HG02884 (cell line): ENCODE data around the gene SCD.
A peak's percentile ranks its signal among the peaks of the same experiment; 100 is the strongest.

Experiments
- ATAC-seq: cut with Tn5 transposase; IDR thresholded peaks from one replicate; pipeline ENCODE4 v1.9.1; 2021; ENCODE audit warnings: mild to moderate bottlenecking, moderate library complexity; ENCODE audit not compliant: unreplicated experiment

The SCD gene

DNA sequence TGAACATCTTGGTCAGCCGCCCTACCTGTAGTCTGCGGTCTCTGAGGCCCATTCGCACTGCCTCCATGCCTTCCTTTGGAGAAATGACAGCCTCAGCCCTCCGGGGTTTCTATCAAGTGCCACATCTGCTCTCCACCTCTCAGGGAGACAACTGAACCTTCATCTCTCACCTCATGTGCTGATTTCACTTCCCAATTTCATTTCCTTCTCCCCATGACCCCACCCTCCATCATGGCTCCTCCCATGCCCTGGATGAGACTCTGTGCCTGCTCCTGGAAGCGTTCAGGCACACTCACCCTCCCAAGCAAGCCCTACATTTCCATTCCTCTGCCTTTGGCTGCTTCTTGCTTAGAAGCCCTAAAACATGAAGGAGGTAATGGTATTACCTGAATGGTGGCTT is 7.8 kb upstream of the SCD start:
- ATAC-seq: no peak

DNA sequence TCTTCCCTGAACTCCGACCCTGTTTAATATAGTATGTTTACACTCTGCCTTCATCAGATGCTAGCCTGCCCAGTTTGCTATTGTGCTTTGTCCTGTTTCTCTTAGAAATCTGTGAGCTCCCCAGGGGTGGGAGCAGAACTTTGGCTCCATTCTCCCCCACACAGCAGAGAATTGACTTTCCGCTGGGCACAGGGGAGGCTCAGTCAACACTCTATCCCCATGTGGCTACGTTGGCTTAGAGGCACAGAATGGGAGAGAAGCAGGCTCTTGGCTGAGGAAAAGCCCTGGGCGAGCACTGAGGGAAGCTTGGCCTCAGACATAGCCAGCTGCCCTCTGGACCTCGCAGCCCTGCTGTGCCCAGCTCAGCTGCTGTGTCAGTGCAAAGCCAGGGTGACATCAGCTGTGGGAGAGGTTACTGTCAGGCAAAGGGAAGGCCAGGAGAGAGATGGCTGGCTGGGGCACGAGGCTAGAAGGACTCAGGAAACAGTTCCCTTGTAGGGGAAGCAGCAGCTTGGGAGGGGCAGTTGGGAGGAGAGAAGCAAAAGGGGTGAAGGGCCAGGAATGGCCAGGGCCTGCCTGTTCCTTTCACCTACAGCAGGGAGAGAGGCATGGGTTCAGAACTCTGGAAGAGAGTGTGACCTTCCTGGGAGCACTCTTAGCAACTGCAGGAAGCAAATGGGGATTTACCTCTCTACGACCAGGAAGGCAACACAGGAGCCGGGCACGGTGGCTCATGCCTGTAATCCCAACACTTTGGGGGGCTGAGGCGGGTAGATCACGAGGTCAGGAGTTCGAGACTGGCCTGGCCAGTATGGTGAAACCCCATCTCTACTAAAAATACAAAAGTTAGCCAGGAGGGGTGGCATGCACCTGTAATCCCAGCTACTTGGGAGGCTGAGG is 5.8 kb upstream of the SCD start:
- no peak for ATAC-seq

DNA sequence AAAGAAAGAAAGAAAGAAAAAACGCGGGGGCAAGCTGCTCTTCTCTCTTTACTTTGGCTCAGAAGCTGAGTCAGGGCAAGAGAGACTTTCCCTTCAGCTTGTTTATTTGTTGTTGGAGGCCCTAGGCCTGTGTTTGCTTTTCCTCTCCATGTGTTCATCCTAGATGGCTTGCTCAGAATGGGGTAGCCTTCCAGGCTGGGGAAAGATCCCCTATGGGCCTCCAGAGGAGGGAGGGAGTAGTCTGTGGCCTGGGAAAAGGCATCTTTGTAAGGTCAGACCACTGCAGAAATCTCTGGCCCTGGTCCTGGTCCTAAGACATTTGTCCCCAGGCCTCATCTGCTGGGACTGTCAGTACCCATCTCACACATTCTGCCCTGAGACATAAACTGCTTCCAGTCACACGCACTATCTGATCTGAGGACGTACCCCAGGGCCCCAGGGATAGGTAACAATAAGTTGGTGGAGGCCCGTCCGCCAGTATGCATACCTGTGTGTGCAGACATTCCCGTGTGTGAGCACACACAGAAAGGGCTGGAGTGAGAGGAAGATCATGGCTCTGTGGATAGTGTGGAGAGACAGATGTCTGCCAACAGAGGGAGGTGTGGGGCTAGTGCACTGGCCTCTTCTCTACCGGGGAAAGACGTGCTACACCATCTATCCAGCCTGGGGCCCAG is 4.9 kb upstream of the SCD start:
- no peak for ATAC-seq

DNA sequence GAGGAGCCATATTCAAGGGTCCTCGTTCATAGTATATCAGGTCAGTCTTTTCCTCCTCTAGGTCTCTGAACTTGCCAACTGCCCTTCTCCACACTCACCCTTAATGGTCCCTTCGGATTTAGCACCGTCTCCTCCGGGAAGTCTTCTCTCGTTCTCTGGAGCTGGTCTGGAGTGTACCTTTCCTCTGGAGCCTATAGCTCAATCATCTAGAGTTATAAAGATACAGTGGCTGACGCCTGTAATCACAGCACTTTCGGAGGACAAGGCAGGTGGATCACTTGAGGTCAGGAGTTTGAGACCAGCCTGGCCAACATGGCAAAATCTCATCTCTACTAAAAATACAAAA is 4.4 kb upstream of the SCD start:
- ATAC-seq: no peak

DNA sequence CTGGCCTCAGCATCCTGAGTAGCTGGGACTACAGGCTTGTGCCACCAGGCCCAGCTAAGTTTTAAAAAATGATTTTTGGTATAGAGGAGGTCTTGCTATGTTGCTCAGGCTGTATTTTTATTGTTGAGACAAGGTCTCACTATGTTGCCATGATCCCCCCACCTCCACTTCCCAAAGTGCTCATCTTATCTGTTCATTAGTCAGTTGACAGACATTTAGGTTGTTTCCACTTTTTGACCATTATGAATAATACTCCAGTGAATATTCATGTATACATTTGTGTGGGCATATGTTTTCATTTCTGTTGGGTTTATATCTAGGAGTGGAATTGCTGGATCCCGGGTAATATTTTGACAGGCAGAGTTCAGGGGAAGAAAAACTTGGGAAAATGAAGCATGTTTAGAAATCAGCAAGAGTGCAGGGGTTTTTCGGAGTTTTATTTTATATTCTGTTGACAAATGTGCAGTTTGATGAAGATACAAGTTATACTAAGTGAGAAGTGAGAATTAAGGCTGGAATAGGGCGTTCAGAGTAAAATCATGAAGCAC is 2.7 kb upstream of the SCD start:
- ATAC-seq: no peak

DNA sequence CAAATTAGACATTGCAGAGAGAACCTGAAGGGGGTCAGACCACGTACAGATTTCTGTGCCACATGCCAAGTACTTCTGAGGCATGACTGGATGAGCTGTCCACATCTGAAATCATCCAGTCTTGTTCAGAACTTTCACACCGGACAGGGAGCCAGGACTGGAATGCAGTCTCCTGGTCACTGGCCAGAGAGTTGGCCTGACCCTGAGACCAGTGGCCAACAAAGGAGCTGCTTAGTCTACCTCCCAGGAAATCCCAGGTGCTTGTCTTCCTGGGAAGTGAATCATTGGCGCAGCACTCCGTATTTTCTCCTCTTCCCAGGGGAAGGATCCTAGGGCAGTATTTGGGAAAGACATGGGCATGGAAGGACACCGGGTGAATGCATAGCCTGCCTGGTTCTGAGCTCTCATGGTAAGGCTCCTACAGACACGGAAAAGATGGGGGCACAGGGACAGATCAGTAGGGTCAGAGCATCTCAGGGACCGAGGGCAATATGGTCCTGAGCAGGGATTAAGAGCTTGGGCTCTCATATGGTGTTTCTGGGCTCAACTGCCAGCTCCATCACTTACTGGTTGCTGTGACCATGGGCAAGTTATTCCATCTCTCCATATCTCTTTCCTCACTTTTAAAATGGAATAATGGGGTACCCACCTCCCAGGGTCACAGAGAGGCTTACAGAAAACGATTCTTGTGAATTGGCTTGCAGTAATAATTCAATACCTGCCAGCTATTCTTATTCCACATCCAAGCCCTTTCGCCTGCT is 1.3 kb upstream of the SCD start:
- ATAC-seq: no peak

DNA sequence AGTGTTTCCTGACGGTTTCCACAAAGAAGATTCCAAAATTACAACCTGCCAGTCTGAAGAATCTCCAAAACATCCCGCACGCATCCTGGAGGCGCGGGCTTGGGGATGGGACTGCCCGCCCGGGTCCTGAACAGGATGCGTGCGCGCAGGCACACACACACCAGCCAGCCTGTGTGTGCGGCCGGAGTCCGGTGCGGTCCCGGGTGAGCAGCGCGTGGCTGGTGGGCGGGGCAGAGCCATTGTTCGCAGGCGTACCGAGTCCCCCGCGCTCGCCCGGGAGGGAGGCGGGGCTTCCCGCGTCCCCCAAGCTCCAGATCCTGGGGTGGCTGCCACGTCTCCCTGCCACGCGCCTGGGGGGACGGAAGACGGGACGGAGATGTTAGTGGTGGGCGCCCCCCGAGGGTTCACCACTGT is 675 bp upstream of the SCD start:
- peak; percentile 35 for ATAC-seq

DNA sequence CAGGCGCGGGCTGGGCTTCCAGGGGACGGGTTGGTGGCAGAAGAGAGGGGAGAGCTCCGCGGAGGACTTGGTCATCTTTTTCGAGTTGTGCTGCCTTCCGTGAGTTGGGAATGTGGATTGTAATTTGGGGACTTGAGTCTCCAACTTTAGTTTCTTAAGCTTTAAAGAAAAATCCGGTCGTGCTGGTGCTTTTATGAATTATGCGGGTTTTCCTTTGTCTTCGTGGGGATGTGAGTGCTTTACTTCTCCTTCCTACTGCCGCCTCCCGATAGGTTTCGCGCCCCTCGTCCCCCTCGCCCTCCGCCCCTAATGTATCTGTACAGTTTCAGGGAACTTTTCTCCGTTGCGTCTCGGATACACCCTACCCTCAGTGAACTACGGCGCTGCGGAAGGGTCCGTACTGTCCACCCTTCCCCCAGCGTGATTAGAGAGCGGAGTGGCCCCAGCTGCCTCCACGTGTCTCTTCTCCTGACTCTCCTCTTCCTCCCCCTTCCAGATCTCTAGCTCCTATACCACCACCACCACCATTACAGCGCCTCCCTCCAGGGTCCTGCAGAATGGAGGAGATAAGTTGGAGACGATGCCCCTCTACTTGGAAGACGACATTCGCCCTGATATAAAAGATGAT is 649 bp downstream of the SCD start:
- no peak for ATAC-seq

DNA sequence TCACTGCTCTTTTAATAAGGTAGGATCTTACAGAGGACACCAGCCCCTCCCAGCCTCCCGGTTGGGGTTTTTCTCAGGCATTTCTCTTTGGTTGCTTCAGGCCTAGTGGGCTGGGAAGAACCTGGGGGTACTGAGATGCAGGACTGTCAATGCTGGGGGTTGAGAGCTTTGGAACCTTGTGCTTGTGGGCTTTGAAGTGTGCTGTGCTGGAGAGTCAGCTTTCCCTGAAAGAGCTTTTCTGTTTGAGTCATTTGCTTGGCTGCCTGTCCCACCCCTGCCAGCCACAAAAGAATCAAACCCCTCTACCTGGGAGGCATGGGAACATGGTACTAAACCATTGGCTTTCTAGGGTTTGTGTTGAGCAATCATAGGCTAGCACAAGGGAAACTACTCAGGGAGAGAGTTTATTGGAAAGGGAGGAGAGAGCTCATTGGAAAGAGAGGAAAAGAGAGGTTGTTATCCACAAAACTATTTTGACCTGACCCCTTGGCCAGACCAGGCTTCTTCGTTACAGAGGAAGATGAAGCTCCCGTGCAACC is 1.4 kb downstream of the SCD start:
- no peak for ATAC-seq

DNA sequence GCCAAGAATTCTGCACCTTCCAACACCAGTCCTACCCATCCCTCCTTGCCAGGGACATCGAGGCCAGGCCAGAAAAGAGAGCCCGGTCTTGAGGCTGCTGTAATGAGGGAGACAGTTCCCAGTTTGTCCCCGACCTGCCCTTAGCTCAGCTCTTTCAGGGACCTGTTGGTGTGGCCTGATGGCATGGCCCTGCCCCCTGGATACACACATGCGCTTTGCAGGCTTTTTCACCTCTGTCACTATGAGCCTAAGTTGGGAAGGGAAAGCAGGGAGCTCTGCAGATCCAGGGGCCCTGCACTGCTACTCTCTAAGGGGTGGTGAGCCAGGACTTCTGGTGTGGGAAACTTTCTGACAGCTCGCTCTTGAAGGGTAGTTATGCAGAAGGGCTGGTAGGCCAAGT is 2.1 kb downstream of the SCD start:
- no peak for ATAC-seq

DNA sequence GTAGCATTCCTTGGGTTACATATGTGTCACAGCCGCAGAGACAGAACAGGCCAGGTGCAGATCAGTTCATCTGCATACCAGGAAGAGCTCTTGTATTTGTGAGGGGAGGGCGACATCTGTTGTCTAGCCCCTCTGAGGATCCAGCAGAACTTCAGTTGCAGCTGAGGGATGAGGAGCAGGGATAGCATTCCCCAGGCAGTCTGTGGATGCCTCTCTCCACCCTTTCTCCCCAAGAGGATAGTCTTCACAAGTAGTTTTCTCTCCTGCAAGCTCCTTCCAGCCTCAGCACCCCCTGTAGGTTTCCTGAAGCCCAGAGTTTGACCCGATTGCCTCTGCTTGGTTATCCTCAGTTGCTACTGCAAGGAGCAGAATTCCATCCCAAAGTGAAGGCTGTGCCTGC is 2.6 kb downstream of the SCD start:
- ATAC-seq: no peak

DNA sequence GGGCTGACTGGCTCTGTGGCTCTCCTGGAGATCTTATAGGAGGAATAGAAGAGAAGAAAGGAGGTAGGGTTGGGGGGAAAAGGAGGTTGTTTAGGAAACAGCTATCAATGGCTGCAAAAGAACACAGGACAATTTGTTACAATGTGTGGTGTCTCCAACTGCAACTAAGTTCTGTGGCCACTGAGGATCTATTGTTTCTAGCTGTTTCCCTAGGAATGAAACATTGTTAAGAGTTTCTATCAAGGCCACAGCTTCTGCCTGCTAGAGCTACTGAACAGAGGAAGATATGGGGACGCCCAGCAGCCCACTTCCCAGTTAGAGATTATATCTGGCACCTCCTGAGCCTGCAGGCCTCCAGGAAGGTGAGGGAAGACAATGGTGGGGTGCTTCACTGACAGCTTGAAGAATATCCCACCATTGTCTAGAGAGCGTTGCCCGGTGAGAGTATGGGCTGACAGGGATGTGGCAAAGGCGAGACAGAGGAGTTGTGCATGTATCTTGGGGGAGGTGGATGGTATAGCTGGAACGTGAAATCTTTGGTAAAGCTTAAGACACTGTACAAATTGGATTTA is 4.0 kb downstream of the SCD start:
- ATAC-seq: no peak

DNA sequence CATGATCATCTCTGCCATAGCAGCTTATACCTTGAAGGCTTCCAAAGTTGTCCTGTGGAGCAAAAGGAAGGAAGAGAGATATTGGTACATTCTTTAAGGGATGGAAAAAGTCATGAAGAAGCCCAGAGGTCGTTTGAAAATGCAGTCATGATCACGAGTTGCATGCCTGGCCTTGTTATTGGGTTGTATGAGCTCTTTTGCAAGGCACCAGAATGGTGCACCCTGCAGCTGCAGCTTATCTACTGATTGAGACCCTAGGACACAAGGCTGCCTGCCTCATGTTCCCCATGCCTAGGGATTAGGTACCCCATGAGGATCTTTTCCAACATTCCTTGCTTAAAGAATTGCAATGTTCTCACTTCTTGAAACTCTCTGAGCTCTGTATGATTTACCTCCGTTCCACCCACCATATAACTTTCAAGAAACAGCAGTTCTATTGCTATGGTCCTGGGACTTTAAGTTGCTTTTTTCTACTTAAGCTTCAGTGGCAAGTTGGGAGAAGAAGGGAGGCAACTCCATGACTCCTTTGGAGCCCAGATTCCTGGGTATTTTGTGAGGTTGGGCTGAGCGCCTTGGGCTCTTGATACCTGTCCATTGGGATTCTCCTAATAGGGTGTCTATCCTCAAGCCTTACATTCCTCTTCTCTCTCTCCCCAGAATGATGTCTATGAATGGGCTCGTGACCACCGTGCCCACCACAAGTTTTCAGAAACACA is 6.9 kb downstream of the SCD start:
- ATAC-seq: no peak

DNA sequence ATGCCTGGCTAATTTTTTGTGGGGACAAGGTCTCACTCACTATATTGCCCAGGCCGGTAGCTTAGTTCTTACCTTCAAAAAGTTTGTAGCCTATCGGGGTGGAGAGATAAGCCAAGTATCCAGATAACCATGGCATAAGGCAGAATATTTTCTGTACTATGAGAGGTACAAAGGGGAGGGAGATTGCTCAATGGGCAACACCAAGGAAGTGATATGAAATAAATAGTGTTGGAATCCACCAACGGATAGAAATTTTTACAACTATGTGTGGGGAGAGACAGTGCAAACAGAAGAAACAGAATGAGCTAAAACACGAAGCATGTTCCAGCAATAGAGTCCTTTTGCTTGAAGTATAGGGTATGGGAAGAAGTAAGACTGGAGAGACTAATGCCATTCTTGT is 8.1 kb downstream of the SCD start:
- no peak for ATAC-seq

DNA sequence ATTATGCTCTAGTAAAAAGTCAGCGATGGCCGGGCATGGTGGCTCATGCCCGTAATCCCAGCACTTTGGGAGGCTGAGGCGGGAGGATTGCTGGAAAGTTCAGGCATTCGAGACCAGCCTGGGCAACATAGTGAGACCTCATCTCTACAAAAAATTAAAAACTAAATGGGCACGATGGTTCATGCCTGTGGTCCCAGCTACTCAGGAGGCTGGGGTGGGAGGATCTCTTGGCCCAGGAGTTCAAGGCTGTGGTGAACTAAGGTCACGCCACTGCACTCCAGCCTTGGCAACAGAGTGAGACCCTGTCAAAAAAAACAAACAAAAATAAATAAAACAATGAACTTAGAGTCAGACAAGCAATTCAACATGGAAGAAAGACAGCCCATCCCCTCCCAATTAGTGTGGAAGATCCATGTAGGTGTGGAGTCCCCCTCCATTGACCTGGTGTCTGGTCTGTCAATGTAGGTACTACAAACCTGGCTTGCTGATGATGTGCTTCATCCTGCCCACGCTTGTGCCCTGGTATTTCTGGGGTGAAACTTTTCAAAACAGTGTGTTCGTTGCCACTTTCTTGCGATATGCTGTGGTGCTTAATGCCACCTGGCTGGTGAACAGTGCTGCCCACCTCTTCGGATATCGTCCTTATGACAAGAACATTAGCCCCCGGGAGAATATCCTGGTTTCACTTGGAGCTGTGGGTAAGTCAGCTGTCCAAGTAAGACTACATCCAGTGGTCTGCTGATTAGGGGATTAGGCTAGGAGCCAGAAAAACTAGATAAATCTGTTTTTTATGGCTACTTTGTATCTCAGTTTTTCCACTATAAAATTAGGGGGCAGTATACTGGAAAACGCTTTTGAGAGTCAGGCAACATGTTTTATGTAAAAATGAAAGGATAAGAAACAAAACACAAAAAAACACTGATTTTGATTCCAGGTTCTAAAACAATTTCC is 9.3 kb downstream of the SCD start:
- no peak for ATAC-seq

DNA sequence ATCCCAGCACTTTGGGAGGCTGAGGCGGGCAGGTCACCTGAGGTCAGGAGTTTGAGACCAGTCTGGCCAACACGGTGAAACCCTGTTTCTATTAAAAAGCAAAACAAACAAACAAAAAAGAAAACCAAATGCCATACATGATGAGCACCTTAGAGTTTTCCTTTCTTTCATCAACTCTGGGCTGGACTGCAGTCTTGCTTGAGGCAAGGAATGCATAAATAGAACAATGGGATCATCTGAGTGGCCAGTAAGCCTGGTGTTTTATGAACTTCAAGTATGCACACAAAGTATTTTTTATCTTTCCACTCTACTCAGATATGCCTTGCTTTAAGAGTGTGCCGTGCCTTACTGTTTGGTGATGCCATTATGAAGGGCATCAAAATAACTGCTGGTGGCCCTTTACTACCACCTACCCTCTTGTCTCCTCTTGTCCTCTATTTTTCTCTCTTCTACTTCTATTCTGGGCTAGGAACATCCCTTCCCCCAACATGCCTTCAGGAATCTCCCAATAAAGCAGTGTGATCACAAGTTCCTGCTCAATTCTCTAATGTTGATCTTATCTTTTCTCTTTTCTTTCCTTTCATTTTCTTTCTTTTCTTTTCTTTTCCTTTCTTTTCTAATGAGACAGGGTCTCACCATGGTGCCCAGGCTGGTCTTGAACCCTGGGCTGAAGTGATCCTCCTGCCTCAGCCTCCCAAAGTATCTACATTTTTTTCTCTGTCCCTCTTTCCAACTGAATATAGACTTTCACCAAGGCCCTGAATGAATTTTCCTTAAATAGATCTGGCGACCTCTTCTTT is 10.2 kb downstream of the SCD start:
- ATAC-seq: no peak

DNA sequence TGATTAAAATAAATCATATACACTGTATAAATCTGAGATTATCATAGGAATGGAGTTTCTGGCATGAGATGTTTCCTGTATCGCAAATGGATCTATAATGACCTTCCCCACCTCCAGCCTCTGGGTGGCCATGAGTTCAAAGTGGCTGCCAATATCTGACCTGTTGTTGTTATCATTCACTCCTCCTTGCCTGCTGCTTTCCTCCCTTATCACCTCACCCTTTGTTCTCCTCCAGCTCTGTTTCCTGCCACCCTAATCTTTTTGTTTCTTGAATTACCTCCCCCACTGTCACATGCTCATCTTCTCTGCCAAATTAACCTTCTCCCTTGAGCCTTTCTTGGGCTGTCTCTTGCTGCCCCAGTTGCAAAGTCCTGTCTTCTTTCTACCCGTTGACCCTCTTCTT is 12.0 kb downstream of the SCD start:
- no peak for ATAC-seq
